Nephron progenitor cell (in vitro differentiated cells): ENCODE results near the gene GRIA2.

Experiments
- DNase-seq: peaks from one replicate; pipeline ENCODE4 v3.0.0; 2021
- H3K27ac Mint-ChIP-seq: 2 replicates; pipeline ENCODE4 v1.8.0; 2021; ENCODE audit warnings: mild to moderate bottlenecking, moderate library complexity, mixed read lengths
- H3K27me3 Mint-ChIP-seq: 2 replicates; pipeline ENCODE4 v1.8.0; 2021; ENCODE audit warnings: mild to moderate bottlenecking, low read depth, mixed read lengths; ENCODE audit not compliant: poor library complexity
- H3K36me3 Mint-ChIP-seq: 2 replicates; pipeline ENCODE4 v1.8.0; 2021; ENCODE audit warnings: low read depth, mixed read lengths
- H3K4me1 Mint-ChIP-seq: 2 replicates; pipeline ENCODE4 v1.8.0; 2021; ENCODE audit warnings: mixed read lengths
- H3K4me3 Mint-ChIP-seq: 2 replicates; pipeline ENCODE4 v1.8.0; 2021; ENCODE audit warnings: mild to moderate bottlenecking, moderate library complexity, mixed read lengths
- H3K9me3 Mint-ChIP-seq: 2 replicates; pipeline ENCODE4 v1.8.0; 2021; ENCODE audit warnings: mild to moderate bottlenecking, moderate library complexity, mixed read lengths
- TF ChIP-seq, protein P1 (sequence below): fragments of 200-600 bp; sonication (generic); IDR thresholded peaks from 2 replicates; pipeline ENCODE4 v1.5.0; 2021; ENCODE audit warnings: antibody characterized with exemption

Gene GRIA2

DNA sequence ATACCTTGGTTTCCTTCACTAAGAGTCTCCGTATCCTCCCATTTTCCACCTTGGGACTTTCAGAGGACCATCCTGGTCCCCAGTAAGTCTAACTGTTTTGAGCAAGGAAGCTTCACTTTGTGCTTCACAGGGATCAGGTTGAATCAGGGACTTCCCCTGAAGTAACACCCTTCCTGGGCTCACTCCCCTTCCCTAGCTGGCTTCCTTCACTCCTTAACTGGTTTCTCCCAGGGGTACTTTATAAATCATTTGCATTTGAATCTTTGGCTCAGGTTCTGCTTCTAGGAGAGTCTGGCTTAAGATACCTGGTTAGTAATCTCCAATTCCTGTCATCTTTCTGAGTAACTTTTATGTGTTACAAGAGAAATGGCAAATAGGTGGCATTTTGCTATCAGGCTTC lies 24.5 kb upstream of the GRIA2 start:
- H3K4me3 Mint-ChIP-seq: no peak overlapping the region
- peaks cover 2% of the 10 kb centered on the region for H3K27me3 Mint-ChIP-seq
- no peak overlapping the region for H3K27ac Mint-ChIP-seq
- H3K9me3 Mint-ChIP-seq: no peaks in the 10 kb centered on the region
- H3K4me1 Mint-ChIP-seq: peaks cover 7% of the 10 kb centered on the region
- TF ChIP-seq, protein P1, sequence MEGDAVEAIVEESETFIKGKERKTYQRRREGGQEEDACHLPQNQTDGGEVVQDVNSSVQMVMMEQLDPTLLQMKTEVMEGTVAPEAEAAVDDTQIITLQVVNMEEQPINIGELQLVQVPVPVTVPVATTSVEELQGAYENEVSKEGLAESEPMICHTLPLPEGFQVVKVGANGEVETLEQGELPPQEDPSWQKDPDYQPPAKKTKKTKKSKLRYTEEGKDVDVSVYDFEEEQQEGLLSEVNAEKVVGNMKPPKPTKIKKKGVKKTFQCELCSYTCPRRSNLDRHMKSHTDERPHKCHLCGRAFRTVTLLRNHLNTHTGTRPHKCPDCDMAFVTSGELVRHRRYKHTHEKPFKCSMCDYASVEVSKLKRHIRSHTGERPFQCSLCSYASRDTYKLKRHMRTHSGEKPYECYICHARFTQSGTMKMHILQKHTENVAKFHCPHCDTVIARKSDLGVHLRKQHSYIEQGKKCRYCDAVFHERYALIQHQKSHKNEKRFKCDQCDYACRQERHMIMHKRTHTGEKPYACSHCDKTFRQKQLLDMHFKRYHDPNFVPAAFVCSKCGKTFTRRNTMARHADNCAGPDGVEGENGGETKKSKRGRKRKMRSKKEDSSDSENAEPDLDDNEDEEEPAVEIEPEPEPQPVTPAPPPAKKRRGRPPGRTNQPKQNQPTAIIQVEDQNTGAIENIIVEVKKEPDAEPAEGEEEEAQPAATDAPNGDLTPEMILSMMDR: no peak
- DNase-seq: no peak
- H3K36me3 Mint-ChIP-seq: no peaks in the 10 kb centered on the region

DNA sequence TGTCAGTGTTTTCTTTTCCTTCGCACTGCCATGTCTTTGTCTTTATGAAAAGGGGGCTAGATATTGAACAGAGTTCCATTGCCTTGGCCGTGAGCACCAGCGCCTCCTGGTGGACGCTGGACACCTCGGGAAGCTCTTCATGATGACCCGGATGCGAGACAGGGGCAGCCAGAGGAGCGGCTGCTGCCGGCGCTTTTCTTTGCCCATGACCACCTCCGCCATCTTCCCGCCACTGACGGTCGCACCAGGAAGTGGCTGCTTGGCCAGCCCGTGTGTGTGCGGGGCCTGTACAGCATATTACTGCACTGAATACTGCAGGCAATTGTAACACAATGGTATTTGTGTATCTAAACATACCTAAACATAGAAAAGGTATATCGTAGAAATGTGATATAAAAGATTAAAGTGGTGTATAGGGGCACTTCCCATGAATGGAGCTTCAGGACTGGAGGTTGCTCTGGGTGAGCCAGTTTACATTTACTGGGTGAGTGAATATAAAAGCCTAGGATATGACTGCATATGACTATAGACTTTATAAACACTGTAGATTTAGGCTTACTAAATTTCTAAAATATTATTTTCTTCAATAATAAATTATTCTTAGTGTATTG lies 15.8 kb upstream of the GRIA2 start:
- H3K4me1 Mint-ChIP-seq: no peaks in the 10 kb centered on the region
- no peak overlapping the region for H3K4me3 Mint-ChIP-seq
- peak; percentile 50 for DNase-seq
- TF ChIP-seq, protein P1: peak; percentile 45
- H3K27ac Mint-ChIP-seq: no peak overlapping the region
- H3K27me3 Mint-ChIP-seq: peaks cover 3% of the 10 kb centered on the region
- H3K9me3 Mint-ChIP-seq: no peaks in the 10 kb centered on the region
- H3K36me3 Mint-ChIP-seq: no peaks in the 10 kb centered on the region

DNA sequence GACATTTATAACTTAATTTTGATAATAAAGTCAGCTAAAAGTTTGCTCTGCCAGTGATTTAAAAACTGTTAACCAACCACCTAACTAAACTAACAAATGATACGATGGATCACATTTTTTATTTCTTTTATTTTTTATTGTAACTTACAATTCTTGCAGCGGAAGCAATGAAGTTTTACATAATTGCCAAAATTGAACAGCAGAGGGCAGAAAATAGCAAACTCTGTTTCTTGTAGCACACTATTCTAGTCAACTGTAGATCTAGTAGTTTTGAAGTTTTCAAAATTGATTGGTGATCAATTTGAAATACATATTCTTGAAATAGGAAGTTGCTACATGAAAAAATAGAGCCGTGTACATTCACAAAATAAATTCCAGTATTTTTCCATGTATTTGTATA lies 2.8 kb upstream of the GRIA2 start:
- H3K4me3 Mint-ChIP-seq: no peak overlapping the region
- TF ChIP-seq, protein P1: peak; percentile 55
- no peaks in the 10 kb centered on the region for H3K9me3 Mint-ChIP-seq
- H3K27me3 Mint-ChIP-seq: peaks cover 62% of the 10 kb centered on the region
- no peak overlapping the region for H3K27ac Mint-ChIP-seq
- no peaks in the 10 kb centered on the region for H3K36me3 Mint-ChIP-seq
- DNase-seq: no peak
- peaks cover 21% of the 10 kb centered on the region for H3K4me1 Mint-ChIP-seq

DNA sequence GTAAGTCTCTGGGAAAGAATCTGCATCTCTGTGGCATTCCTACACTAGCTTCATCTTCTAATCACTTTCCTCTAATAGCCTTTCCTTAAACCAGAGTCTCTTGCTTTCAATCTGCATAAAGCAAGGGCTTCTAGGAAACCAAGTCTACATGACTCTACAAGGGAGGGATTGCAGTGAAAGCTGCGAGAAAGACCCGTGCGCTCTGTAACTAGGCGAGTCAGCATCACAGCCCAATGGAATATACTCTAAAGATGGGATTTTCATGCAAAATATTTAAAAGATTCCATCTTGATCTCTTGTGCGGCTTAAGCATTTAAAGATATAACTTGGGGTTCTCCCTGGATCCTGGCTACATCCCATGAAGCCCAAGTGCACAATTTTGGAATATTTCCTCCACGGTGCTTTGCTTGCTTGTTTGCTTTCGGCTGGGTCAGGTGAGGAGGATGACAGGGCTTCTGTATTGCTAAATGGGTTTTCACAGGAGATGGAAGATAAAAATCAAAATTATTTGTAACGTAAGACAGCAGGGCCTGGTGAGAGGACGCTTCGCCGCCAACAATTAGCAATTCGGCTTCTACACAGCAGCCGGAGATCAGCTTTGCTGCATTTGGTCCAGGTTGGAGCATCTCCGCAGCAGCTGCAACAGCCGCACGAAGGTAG lies 687 bp upstream of the GRIA2 start:
- Mint-ChIP-seq H3K4me3 (peak overlapping the region; percentile 46), H3K36me3 (no peaks in the 10 kb centered on the region), H3K27ac (no peak overlapping the region), H3K9me3 (no peaks in the 10 kb centered on the region), H3K27me3 (peaks cover 72% of the 10 kb centered on the region), H3K4me1 (peaks cover 27% of the 10 kb centered on the region)
- TF ChIP-seq, protein P1: no peak
- no peak for DNase-seq

DNA sequence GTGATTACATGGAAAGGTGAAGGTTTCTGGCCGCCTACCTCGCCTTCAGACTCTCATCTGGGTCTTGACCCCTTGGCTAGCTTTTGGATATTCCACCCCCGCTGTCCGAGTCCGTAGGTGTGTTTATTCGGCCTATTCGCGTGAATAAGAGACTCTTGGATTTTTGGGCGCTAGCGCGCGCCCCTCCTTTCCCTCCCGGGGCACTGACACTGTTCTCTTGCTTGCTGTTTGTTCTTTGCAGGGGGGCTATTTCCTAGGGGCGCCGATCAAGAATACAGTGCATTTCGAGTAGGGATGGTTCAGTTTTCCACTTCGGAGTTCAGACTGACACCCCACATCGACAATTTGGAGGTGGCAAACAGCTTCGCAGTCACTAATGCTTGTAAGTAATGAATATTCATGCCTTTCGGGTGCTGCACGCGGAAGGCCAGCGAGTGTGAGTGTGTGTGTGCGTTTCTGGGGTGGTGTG lies 932 bp downstream of the GRIA2 start:
- Mint-ChIP-seq H3K4me3 (peak overlapping the region; percentile 81), H3K27me3 (peaks cover 75% of the 10 kb centered on the region), H3K4me1 (peaks cover 27% of the 10 kb centered on the region), H3K36me3 (no peaks in the 10 kb centered on the region), H3K9me3 (no peaks in the 10 kb centered on the region), H3K27ac (no peak overlapping the region)
- TF ChIP-seq, protein P1: no peak
- no peak for DNase-seq
